Measurements from ENCODE around the gene SCGB3A1. TPM values are rescaled to one million over a fixed set of nuclear protein-coding genes. Genes with fewer than 3 reads are reported as not detected.

Gene SCGB3A1
- total RNA-seq, 2 experiments from 2014 or later, result not detected

DNA sequence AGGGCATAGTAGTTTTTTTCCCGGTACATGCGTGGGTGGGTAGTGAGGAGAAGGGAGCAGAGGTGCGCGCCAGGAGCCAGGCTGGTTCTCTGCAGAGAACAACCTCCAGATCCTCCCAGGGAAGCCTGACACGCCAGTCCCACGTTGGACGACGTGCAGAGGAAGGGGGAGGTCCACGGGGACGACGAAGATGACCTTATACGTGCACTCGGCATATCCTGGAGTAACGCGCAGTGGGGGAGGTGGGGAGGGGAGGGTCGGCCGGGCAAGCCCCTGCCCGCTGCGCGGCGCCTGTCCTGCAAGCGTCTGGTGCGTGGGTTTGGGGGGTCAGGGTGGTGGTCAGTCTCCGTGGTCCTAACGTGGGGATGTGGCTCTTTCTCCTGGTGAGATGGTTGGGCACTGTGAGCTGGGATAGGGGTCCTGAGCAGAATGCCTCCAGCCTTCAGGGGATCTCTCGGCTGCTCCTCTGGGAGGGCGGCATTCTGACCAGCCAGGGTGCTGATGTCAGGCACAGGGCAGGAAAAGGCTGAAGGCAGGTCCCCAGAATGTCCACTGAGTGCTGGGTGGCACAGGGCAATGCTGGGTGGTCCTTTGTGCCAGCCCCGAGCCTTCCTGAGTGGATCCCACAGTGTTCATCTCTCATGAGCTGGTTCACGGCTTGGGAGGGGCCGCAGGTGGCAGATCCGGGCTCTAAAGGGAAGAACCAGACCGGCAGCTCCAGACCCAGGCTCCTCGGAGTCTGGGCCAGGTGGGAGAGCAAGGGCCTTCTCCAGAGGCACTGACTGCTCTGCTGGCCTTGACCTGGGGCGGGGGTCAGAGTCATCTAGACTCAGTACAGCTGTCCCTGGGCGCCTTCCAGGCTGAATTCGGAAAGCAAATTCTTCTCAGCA is 10.5 kb upstream of the SCGB3A1 start:
- no peak overlapping the region for H3K4me3 Mint-ChIP-seq
- ATAC-seq (no peak), DNase-seq (no peak)
- peaks cover 6% of the 10 kb centered on the region for H3K4me1 Mint-ChIP-seq (ENCODE audit: low read depth)
- intact Hi-C loops (cut with micrococcal nuclease), result no loop called here
- H3K27ac Mint-ChIP-seq, result no peak overlapping the region
- H3K36me3 Mint-ChIP-seq (ENCODE audit: low read depth), result no peaks in the 10 kb centered on the region
- ChIA-PET CTCF (no interaction called here), POLR2A (interaction anchor here (1.0 kb wide), 1 partner anchor 22 kb away, joined by 3 read pairs; no protein-coding TSS in a partner anchor)
- no peaks in the 10 kb centered on the region for H3K9me3 Mint-ChIP-seq
- no peaks in the 10 kb centered on the region for H3K27me3 Mint-ChIP-seq
- TF ChIP-seq, protein P1, sequence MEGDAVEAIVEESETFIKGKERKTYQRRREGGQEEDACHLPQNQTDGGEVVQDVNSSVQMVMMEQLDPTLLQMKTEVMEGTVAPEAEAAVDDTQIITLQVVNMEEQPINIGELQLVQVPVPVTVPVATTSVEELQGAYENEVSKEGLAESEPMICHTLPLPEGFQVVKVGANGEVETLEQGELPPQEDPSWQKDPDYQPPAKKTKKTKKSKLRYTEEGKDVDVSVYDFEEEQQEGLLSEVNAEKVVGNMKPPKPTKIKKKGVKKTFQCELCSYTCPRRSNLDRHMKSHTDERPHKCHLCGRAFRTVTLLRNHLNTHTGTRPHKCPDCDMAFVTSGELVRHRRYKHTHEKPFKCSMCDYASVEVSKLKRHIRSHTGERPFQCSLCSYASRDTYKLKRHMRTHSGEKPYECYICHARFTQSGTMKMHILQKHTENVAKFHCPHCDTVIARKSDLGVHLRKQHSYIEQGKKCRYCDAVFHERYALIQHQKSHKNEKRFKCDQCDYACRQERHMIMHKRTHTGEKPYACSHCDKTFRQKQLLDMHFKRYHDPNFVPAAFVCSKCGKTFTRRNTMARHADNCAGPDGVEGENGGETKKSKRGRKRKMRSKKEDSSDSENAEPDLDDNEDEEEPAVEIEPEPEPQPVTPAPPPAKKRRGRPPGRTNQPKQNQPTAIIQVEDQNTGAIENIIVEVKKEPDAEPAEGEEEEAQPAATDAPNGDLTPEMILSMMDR (IDR thresholded peaks at IDR 0.05), result no peak

DNA sequence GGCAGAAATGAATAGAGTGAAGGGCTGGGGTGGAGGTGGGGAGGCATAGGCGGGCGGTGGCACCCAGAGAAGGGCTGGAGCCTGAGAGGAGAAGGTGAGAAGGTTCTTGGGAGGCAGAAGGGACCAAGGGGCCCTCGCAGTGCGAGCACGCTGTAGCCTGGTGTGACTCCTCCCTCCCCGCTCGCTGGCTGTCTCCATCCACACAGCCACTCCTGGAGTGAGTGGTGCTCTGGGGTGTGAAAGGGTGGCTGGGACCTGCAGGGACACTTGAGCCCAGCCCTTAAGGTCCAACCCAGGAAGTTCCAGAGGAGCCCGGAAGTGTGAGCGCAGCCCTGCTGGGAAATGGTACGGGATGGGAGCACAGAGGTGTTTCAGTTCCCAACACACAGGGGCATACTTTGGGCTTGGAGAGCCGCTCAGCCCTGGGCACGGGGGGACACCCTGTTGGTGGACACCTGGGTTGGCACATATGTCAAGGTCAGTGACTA is 9.3 kb upstream of the SCGB3A1 start:
- no peak overlapping the region for H3K27ac Mint-ChIP-seq
- TF ChIP-seq, protein P1 (IDR thresholded peaks at IDR 0.05), result no peak
- no peaks in the 10 kb centered on the region for H3K9me3 Mint-ChIP-seq
- H3K4me1 Mint-ChIP-seq (ENCODE audit: low read depth), result peaks cover under 1% of the 10 kb centered on the region
- POLR2A ChIA-PET, result no interaction called here
- DNase-seq, result no peak
- intact Hi-C loops (cut with micrococcal nuclease), result no loop called here
- no peak for ATAC-seq
- no peak overlapping the region for H3K4me3 Mint-ChIP-seq
- CTCF ChIA-PET, result no interaction called here
- no peaks in the 10 kb centered on the region for H3K36me3 Mint-ChIP-seq (ENCODE audit: low read depth)
- H3K27me3 Mint-ChIP-seq, result no peaks in the 10 kb centered on the region

DNA sequence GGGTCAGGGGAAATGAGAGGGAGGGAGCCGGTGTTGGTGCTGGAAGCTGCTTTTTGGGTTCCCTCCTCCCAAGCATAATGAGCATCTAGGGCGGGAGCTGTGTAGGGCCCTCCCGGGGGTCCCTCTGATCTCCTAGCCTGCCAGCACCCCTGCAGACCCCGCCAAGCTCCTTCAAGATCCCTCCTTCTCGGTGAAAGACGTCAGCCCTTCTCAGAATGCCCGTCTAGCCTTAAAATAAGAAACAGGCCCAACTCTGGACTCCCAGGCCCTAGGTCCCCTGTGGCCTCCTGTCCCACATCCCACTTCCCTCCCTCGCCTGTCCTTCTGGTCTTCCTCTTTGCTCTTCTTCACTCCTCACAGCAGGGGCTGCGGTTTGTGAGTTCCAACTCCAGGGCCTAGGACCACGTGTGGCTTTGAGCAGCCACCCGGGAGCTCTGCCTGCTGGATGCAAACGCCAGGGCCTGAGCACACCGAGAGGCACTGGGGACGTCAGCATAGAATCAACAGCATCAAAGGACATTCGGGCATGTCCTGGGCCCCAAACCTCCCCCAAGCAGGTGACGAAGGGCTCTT is 8.8 kb upstream of the SCGB3A1 start:
- intact Hi-C loops (cut with micrococcal nuclease), result no loop called here
- ChIA-PET CTCF (no interaction called here), POLR2A (no interaction called here)
- Mint-ChIP-seq H3K4me3 (no peak overlapping the region), H3K9me3 (no peaks in the 10 kb centered on the region), H3K27me3 (no peaks in the 10 kb centered on the region), H3K27ac (no peak overlapping the region), H3K36me3 (ENCODE audit: low read depth) (no peaks in the 10 kb centered on the region), H3K4me1 (ENCODE audit: low read depth) (no peaks in the 10 kb centered on the region)
- ATAC-seq (no peak), DNase-seq (no peak)
- TF ChIP-seq, protein P1 (IDR thresholded peaks at IDR 0.05), result no peak

DNA sequence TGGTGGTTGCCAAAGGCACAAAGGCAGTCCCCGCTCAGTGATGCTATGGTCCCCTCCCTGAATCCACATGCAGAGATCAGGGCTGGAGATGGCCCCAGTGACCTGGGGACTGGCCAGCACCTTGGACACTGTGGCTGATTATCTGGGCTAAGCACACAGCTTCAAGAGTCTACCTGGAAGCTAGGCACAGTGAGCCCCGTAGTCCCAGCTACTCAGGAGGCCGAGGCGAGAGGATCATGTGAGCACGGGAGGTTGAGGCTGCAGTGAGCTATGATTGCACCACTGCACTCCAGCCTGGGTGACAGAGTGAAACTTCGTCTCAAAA is 8.3 kb upstream of the SCGB3A1 start:
- no peaks in the 10 kb centered on the region for H3K27me3 Mint-ChIP-seq
- CTCF ChIA-PET, result no interaction called here
- no peak overlapping the region for H3K27ac Mint-ChIP-seq
- H3K4me3 Mint-ChIP-seq, result no peak overlapping the region
- intact Hi-C loops (cut with micrococcal nuclease), result no loop called here
- TF ChIP-seq, protein P1 (IDR thresholded peaks at IDR 0.05), result no peak
- H3K9me3 Mint-ChIP-seq, result no peaks in the 10 kb centered on the region
- DNase-seq, result no peak
- no peaks in the 10 kb centered on the region for H3K36me3 Mint-ChIP-seq (ENCODE audit: low read depth)
- no peaks in the 10 kb centered on the region for H3K4me1 Mint-ChIP-seq (ENCODE audit: low read depth)
- no peak for ATAC-seq
- POLR2A ChIA-PET, result no interaction called here
